GM19468 (cell line): ENCODE measurements around the gene MAN2B2.
"Not testable (repeated sequence)": the region's sequence is repeated elsewhere in the genome, so short reads cannot be mapped to it uniquely, and the experiment has no call there.

Experiments
- ATAC-seq: cut with Tn5 transposase; IDR thresholded peaks from one replicate; pipeline ENCODE4 v1.9.1; 2021; ENCODE audit warnings: mild to moderate bottlenecking, moderate library complexity, moderate number of reproducible peaks; ENCODE audit not compliant: unreplicated experiment; ENCODE audit errors: extremely low read depth

MAN2B2 gene

GRCh38 chr4:6662591-6662990 is 87.6 kb downstream of the MAN2B2 start:
- ATAC-seq: no peak

- no peak for ATAC-seq
Measured at GRCh38 chr4:6663596-6664393, 88.8 kb downstream of the MAN2B2 start.

- ATAC-seq: no peak
Measured at GRCh38 chr4:6665320-6665654, 90.3 kb downstream of the MAN2B2 start.

GRCh38 chr4:6668391-6668790 is 93.4 kb downstream of the MAN2B2 start:
- ATAC-seq: no peak

- ATAC-seq: no peak
Measured at GRCh38 chr4:6671648-6672047, 96.7 kb downstream of the MAN2B2 start.

- ATAC-seq: no peak
Measured at GRCh38 chr4:6672131-6672530, 97.1 kb downstream of the MAN2B2 start.

GRCh38 chr4:6672541-6673190 is 97.7 kb downstream of the MAN2B2 start:
- not testable (repeated sequence) for ATAC-seq
